HK-2 (cell line): ENCODE measurements around the gene FBXO41.
"Not testable (repeated sequence)": the region's sequence is repeated elsewhere in the genome, so short reads cannot be mapped to it uniquely, and the experiment has no call there.

Experiments
- DNase-seq: peaks from one replicate; pipeline ENCODE4 v3.0.0-alpha.2; 2018; ENCODE audit not compliant: unreplicated experiment

FBXO41 gene

GRCh38 chr2:73262691-73263429 lies 21.4 kb downstream of the FBXO41 start:
- not testable (repeated sequence) for DNase-seq

- DNase-seq: no peak
Measured at GRCh38 chr2:73262108-73262651, 22.1 kb downstream of the FBXO41 start.

- DNase-seq: no peak
Measured at GRCh38 chr2:73260338-73260984, 23.8 kb downstream of the FBXO41 start.

GRCh38 chr2:73259704-73260337 lies 24.5 kb downstream of the FBXO41 start:
- DNase-seq: no peak

- DNase-seq: no peak
Measured at GRCh38 chr2:73259276-73259675, 25.0 kb downstream of the FBXO41 start.

GRCh38 chr2:73258913-73259215 lies 25.4 kb downstream of the FBXO41 start:
- no peak for DNase-seq

DNA sequence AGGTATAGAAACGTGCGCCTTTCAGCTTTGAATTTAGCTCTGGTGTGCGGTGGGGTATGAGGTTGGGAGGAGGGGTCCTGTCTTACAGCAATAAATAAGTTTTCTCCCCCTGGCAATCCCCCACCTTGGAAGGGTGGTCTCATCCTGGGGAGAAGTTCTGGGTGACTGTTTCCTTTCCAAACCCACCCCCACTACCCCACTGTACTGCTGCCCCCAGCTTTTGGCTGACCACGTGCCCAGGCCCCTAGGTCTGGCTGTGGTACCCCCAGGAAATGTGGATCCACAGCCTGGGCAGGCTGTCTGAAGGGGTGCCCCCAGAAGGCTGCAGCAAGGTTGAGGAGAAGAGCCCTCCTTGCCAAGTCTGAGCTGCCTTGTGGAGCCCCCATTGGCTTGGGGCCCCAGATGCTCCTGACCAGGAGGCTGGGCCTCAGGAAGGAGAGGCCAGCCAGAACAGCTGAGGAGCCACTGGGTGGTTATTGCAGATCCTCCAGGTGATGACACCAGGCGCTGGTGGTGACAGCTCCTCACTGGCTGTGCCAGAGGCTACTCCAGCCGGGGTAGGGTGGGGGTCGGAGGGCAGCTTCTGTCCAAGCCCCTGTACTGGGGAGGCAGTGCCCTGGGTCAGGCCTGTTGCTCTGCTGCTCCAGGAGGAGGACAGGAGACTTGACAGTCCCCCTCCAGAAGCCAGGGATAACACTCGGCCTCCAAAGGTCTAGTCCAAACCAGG lies 25.9 kb downstream of the FBXO41 start:
- no peak for DNase-seq

DNA sequence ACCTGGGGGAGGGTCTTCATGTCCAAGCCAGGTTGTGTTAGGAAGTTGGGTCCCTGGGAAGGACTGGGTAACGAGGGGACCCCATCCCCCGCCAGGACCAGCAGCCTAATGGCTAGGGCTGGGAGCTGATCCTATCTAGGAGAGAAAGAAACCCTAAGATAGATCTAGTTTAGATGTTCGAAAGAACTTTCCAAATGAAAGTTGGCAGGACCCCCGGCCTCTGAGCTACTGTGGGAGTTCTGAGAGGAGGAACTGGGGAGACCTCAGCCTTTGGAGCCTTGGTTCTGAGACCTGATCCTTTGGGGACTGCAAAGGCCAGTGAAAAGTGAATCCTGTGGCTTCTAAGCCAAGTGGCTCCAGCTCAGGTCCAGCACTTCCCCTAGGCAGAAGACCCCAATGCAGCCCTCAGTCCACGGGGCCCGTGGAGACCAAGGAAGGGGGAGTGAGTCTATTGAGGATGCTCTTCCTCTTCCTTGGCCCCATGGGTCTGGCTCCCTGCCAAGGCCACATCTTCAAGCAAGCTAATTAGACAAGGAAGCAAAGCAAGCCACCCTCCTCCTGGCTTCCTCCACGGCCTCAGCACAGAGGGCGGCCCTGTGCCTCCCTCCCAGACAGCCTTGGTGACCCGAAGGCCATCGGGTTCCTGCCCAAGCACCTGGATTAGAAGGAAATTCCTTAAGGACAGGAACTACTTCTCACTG lies 26.7 kb downstream of the FBXO41 start:
- no peak for DNase-seq

- no peak for DNase-seq
Measured at GRCh38 chr2:73257021-73257420, 27.3 kb downstream of the FBXO41 start.

DNA sequence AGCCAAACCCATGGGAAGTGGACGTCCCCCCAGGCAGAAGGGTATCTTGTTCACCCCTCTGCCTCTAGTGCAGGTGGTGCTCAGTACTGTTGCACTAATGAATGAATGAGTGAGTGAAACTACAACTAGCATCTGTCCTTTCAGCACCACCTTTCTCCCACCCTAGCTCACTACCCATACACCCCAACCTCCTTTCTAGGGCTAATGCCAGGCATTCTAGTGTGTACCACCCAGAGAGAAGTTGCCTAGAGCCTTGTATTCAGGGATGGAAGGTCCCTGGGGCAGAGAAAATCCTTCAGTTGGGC lies 27.7 kb downstream of the FBXO41 start:
- DNase-seq: no peak

- DNase-seq: no peak
Measured at GRCh38 chr2:73255907-73256617, 28.2 kb downstream of the FBXO41 start.

- no peak for DNase-seq
Measured at GRCh38 chr2:73255007-73255644, 29.2 kb downstream of the FBXO41 start.

DNA sequence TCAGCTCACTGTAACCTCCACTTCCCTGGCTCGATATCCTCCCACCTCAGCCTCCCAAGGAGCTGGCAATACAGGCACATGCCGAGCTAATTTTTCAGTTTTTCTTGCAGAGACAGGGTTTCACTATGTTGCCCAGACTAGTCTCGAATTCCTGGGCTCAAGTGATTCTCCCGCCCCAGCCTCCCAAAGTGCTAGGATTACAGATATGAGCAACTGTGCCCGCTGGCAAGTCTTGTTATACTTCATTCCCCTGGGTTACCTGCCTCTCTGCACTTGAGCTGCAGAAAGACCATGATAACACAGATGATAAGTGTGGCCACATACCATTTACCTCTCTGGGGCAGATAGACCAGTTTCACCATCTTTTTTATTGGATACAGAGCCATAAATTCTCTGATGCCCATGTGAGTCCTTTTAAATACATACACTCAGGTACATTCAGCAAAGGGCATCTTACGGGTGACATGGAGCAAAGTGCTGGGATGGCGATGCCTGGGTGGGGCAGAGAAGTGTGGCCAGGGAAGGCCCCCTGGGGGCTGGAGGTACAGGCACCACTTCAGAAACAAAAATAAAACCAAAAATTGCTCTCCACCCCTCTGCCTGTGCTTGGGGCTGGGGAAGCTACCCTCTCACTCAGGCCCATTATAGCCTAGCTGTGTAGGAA lies 29.8 kb downstream of the FBXO41 start:
- no peak for DNase-seq

GRCh38 chr2:73253901-73254300 lies 30.4 kb downstream of the FBXO41 start:
- no peak for DNase-seq

DNA sequence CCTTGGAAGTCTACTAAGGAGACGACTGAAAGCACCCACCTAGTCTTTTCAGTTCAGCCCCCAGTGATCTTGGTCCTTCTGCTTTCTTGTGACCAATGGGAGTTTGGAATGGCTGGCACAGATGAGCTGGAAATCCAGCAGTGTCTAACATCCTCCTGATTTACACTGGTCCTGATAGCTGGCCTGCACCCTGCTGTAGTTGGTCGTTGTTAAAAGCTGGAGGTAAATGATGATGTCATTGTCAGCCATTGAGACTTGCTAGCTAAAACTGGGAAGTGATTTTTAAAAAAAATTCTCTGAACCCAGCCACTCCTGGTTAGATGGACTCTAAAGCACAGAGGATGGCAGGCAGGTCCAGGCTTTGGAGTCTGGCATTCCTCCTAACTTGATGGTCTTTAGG lies 30.9 kb downstream of the FBXO41 start:
- DNase-seq: no peak

- no peak for DNase-seq
Measured at GRCh38 chr2:73252238-73253027, 31.8 kb downstream of the FBXO41 start.

- DNase-seq: no peak
Measured at GRCh38 chr2:73250872-73251846, 33.1 kb downstream of the FBXO41 start.

DNA sequence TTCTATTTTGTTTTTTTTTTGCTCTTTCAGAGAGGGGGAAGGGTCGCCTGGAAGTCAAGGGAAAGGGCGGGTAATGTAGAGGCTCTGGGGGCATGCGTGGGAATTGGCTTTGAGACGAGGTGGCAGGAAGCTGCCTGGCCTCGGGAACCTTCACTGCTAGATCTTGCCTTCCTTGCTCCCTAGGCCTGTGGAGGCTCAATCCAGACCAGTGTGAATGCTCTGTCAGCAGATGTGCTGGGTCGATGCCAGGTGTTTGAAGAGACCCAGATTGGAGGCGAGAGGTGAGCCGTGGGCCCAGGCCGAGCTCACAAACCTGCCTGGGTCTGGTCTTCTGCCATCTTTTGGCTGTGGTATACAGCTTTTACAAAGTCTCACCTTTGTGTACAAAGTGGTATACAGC lies 34.6 kb downstream of the FBXO41 start:
- no peak for DNase-seq
